ENCODE measurements around the gene PIM3. TPM values are rescaled to one million over a fixed set of nuclear protein-coding genes. Genes with fewer than 3 reads are reported as not detected.

PIM3 gene
- total and polyA plus RNA-seq, 4 experiments from 2014 or later, result 48.1 to 62.3 (median 54.2) TPM

DNA sequence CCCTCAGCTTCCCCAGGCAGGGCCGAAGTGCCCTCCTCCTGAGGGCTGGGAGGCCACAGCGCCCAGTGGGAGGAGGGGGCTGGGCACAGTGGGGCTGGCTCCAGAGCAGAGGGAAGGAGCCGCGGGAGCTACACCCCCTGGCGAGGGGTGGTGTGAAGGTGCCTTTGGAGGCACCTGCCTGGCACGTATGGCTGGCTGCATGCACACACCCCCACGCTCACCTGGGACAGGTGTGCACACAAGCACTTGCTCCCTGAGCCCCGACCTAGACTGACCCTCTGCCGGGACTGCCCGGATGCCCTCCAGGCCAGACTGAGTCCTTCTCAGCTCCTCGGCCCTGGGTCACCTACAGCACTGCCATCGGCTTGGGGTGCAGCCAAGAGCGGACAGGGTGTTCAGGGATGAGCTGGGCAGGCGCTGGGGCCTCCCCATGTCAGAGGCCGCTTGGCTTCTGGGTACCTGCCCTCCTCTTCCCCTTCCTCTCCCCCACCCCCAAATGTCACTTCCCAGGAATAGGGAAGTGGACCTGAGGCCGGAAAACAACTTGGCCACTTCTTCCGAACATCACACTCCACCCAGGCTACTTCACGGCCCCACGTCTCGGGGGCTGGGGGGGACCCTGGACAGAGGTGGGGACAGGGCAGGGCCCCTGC lies 7.4 kb upstream of the PIM3 start:
- intact Hi-C loops (cut with micrococcal nuclease), result no loop called here
- Histone ChIP-seq H3K4me3 (ENCODE audit: low read length in 2 of 2) (no peak overlapping the region), H3K27ac (ENCODE audit: low read depth, low read length) (no peak overlapping the region), H3K4me1 (ENCODE audit: insufficient read depth, low read length) (no peaks in the 10 kb centered on the region), H3K27me3 (ENCODE audit: insufficient read depth, low read length) (no peaks in the 10 kb centered on the region), H3K9me3 (ENCODE audit: control insufficient read depth in 1 of 2, low read length in 2 of 2) (no peaks in the 10 kb centered on the region), H3K36me3 (ENCODE audit: insufficient read depth, low read length) (no peaks in the 10 kb centered on the region)
- H3K4me1 Mint-ChIP-seq, result peaks cover 0 to 3% (median 0%) of the 10 kb centered on the region in 4 donors
- POLR2A ChIA-PET (ENCODE audit: partially characterized antibody), result interaction anchor here (2.7 kb wide), 1 partner anchor 13 kb away, joined by 9 read pairs; no protein-coding TSS in a partner anchor
- H3K27ac Mint-ChIP-seq, result no peak overlapping the region
- H3K27me3 Mint-ChIP-seq, result no peaks in the 10 kb centered on the region
- CTCF ChIA-PET (ENCODE audit: partially characterized antibody), result no interaction called here
- H3K36me3 Mint-ChIP-seq, result no peaks in the 10 kb centered on the region
- no peak for DNase-seq
- no peak overlapping the region for H3K4me3 Mint-ChIP-seq
- no peaks in the 10 kb centered on the region for H3K9me3 Mint-ChIP-seq

DNA sequence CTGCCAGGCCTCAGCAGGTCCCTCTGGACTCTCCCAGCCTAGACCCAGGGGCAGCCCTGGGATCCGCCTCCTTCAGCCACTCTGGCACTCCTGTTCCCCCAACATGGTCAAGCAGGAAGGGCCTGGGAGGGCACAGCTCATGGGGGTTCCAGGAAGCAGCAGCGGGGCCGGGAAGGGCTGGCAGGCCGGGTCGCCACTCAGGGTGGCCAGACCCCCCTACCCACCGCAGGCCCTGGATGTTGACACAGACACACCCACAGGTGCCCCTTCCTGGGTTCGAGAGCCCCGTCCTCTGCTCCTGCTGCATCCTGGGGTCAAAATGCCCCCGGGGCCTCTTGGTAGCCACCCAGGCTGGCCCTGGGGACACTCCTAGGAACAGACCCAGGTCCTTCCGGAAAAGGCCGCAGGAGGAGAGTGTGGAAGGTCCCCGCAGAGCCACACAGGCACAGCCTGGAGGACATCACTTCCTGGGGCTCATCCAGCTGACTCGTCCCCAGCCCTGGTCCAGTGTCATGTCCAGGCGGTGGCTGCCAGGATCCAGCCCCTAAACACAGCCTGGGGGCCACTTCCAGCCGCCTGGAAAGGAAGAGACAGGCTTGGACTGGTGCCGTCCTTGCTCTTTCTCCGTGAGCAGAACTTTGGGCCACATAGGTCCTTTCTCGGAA lies 6.8 kb upstream of the PIM3 start:
- no peak for DNase-seq
- Histone ChIP-seq H3K36me3 (ENCODE audit: insufficient read depth, low read length) (no peaks in the 10 kb centered on the region), H3K27me3 (ENCODE audit: insufficient read depth, low read length) (no peaks in the 10 kb centered on the region), H3K4me3 (ENCODE audit: low read length in 2 of 2) (no peak overlapping the region), H3K27ac (ENCODE audit: low read depth, low read length) (no peak overlapping the region), H3K9me3 (ENCODE audit: control insufficient read depth in 1 of 2, low read length in 2 of 2) (no peaks in the 10 kb centered on the region), H3K4me1 (ENCODE audit: insufficient read depth, low read length) (no peaks in the 10 kb centered on the region)
- ChIA-PET CTCF (ENCODE audit: partially characterized antibody) (no interaction called here), POLR2A (ENCODE audit: partially characterized antibody) (interaction anchor here (2.7 kb wide), 1 partner anchor 13 kb away, joined by 9 read pairs; no protein-coding TSS in a partner anchor)
- H3K9me3 Mint-ChIP-seq, result no peaks in the 10 kb centered on the region
- no peak overlapping the region for H3K27ac Mint-ChIP-seq
- H3K4me3 Mint-ChIP-seq, result no peak overlapping the region
- H3K36me3 Mint-ChIP-seq, result no peaks in the 10 kb centered on the region
- no peaks in the 10 kb centered on the region for H3K27me3 Mint-ChIP-seq
- intact Hi-C loops (cut with micrococcal nuclease), result no loop called here
- peaks cover 0 to 5% (median under 1%) of the 10 kb centered on the region in 4 donors for H3K4me1 Mint-ChIP-seq

- ChIA-PET POLR2A (ENCODE audit: partially characterized antibody) (no interaction called here), CTCF (ENCODE audit: partially characterized antibody) (no interaction called here)
- Histone ChIP-seq H3K27me3 (ENCODE audit: insufficient read depth, low read length) (no peaks in the 10 kb centered on the region), H3K4me3 (ENCODE audit: low read length in 2 of 2) (no peak overlapping the region), H3K9me3 (ENCODE audit: control insufficient read depth in 1 of 2, low read length in 2 of 2) (no peaks in the 10 kb centered on the region), H3K27ac (ENCODE audit: low read depth, low read length) (no peak overlapping the region), H3K4me1 (ENCODE audit: insufficient read depth, low read length) (peaks cover 3% of the 10 kb centered on the region), H3K36me3 (ENCODE audit: insufficient read depth, low read length) (no peaks in the 10 kb centered on the region)
- no peaks in the 10 kb centered on the region for H3K27me3 Mint-ChIP-seq
- intact Hi-C loops (cut with micrococcal nuclease), result no loop called here
- H3K4me1 Mint-ChIP-seq, result peaks cover 0 to 10% (median 3%) of the 10 kb centered on the region in 4 donors
- no peak overlapping the region for H3K27ac Mint-ChIP-seq
- no peaks in the 10 kb centered on the region for H3K9me3 Mint-ChIP-seq
- peaks cover 0 to 1% of the 10 kb centered on the region in 2 donors for H3K36me3 Mint-ChIP-seq
- no peak overlapping the region for H3K4me3 Mint-ChIP-seq
- no peak for DNase-seq
These were observed 6.2 kb upstream of the PIM3 start for GRCh38 chr22:49954354-49954753.

DNA sequence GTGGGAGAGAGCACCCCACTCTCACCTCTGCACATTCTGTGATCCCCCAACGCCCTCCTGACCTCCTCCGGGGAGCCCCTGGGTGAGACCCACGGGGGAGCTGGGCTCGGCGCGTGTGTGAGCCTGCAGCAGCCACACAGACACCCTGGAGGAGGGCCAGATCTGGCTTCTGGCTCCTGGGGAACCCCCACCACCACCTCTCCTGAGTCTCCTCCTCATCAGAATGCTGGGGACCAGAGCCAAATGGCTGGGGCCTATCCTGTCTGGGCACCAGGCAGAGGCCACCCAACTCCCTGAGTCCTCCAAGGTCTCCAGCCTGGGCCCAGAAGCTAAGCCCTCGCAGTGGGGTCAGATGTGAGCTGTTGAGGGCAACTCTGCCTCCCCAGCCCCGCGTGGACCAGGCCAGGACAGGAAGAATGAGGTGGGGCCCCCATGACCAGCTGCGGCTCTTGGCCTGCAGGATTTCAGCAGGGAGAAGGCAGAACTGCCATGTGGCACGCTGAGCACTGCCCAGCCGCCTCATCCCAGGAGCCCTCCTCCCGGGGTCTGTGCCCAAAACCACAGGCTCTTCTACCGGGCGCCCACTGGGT lies 5.5 kb upstream of the PIM3 start:
- Mint-ChIP-seq H3K4me1 (peaks cover 0 to 15% (median 5%) of the 10 kb centered on the region in 4 donors), H3K27ac (peak overlapping the region in 1 of 7 donors; percentile 42), H3K9me3 (peaks cover 0 to 2% (median 0%) of the 10 kb centered on the region in 8 donors), H3K27me3 (no peaks in the 10 kb centered on the region), H3K4me3 (no peak overlapping the region), H3K36me3 (peaks cover 0 to 3% of the 10 kb centered on the region in 2 donors)
- Histone ChIP-seq H3K27me3 (ENCODE audit: insufficient read depth, low read length) (no peaks in the 10 kb centered on the region), H3K9me3 (ENCODE audit: control insufficient read depth in 1 of 2, low read length in 2 of 2) (no peaks in the 10 kb centered on the region), H3K4me3 (ENCODE audit: low read length in 2 of 2) (no peak overlapping the region), H3K36me3 (ENCODE audit: insufficient read depth, low read length) (no peaks in the 10 kb centered on the region), H3K27ac (ENCODE audit: low read depth, low read length) (no peak overlapping the region), H3K4me1 (ENCODE audit: insufficient read depth, low read length) (peaks cover 10% of the 10 kb centered on the region)
- intact Hi-C loops (cut with micrococcal nuclease), result no loop called here
- DNase-seq, result no peak
- POLR2A ChIA-PET (ENCODE audit: partially characterized antibody), result interaction anchor here (1.3 kb wide), 1 partner anchor 18 kb away, joined by 4 read pairs; no protein-coding TSS in a partner anchor
- CTCF ChIA-PET (ENCODE audit: partially characterized antibody), result interaction anchor here (1.9 kb wide), 1 partner anchor 9 kb away, joined by 5 read pairs; no protein-coding TSS in a partner anchor

GRCh38 chr22:49955581-49956417 lies 4.8 kb upstream of the PIM3 start:
- peaks cover 0 to 3% of the 10 kb centered on the region in 2 donors for H3K36me3 Mint-ChIP-seq
- POLR2A ChIA-PET (ENCODE audit: partially characterized antibody), result interaction anchor here (0.8 to 1.3 kb wide), 2 partner anchors 11 to 19 kb away, joined by 3 to 4 read pairs; no protein-coding TSS in a partner anchor

DNA sequence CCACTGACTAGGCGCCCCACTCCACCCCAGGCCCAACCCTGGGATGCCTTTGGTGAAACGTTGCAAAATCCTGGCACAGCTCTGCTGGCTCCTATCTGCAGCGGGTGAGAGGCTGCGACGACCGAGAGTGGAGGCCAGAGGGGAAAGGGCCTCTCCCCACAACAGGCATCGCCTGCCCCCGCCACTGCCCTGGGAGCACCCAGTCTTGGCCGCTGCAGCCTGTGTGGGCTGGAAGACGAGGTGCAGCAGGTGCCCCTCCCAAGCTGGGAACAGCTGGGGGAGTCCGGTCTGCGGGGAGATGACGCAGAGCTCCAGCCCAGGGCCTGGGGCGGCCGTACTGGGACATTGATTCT lies 4.2 kb upstream of the PIM3 start:
- peak overlapping the region in 1 of 7 donors; percentile 41 for H3K27ac Mint-ChIP-seq
- H3K4me1 Mint-ChIP-seq, result peaks cover 0 to 15% (median 5%) of the 10 kb centered on the region in 4 donors
- H3K9me3 Mint-ChIP-seq, result peaks cover 0 to 2% (median 0%) of the 10 kb centered on the region in 8 donors
- H3K36me3 ChIP-seq (ENCODE audit: insufficient read depth, low read length), result no peaks in the 10 kb centered on the region
- H3K36me3 Mint-ChIP-seq, result peaks cover 0 to 3% of the 10 kb centered on the region in 2 donors
- no peaks in the 10 kb centered on the region for H3K9me3 ChIP-seq (ENCODE audit: control insufficient read depth in 1 of 2, low read length in 2 of 2)
- no peaks in the 10 kb centered on the region for H3K27me3 ChIP-seq (ENCODE audit: insufficient read depth, low read length)
- intact Hi-C loops (cut with micrococcal nuclease), result no loop called here
- peaks cover 10% of the 10 kb centered on the region for H3K4me1 ChIP-seq (ENCODE audit: insufficient read depth, low read length)
- peak in 1 of 5 donors; percentile 32 for DNase-seq
- CTCF ChIA-PET (ENCODE audit: partially characterized antibody), result interaction anchor here (1.9 kb wide), 1 partner anchor 10 kb away, joined by 5 read pairs; no protein-coding TSS in a partner anchor
- H3K4me3 Mint-ChIP-seq, result no peak overlapping the region
- POLR2A ChIA-PET (ENCODE audit: partially characterized antibody), result interaction anchor here (0.8 to 1.3 kb wide), 2 partner anchors 10 to 20 kb away, joined by 3 to 4 read pairs; no protein-coding TSS in a partner anchor
- H3K27ac ChIP-seq (ENCODE audit: low read depth, low read length), result no peak overlapping the region
- H3K27me3 Mint-ChIP-seq, result no peaks in the 10 kb centered on the region
- no peak overlapping the region for H3K4me3 ChIP-seq (ENCODE audit: low read length in 2 of 2)

More at GRCh38 chr22:49955581-49956417, 4.8 kb upstream of the PIM3 start:
- Mint-ChIP-seq H3K9me3 (peaks cover 0 to 2% (median 0%) of the 10 kb centered on the region in 8 donors), H3K27me3 (no peaks in the 10 kb centered on the region), H3K27ac (peak overlapping the region in 1 of 7 donors; percentile 42), H3K4me1 (peaks cover 0 to 15% (median 5%) of the 10 kb centered on the region in 4 donors), H3K4me3 (no peak overlapping the region)
- Histone ChIP-seq H3K27ac (ENCODE audit: low read depth, low read length) (no peak overlapping the region), H3K4me3 (ENCODE audit: low read length in 2 of 2) (no peak overlapping the region), H3K4me1 (ENCODE audit: insufficient read depth, low read length) (peaks cover 10% of the 10 kb centered on the region), H3K9me3 (ENCODE audit: control insufficient read depth in 1 of 2, low read length in 2 of 2) (no peaks in the 10 kb centered on the region), H3K27me3 (ENCODE audit: insufficient read depth, low read length) (no peaks in the 10 kb centered on the region), H3K36me3 (ENCODE audit: insufficient read depth, low read length) (no peaks in the 10 kb centered on the region)
- peak in 1 of 5 donors; percentile 33 for DNase-seq
- intact Hi-C loops (cut with micrococcal nuclease), result no loop called here
- CTCF ChIA-PET (ENCODE audit: partially characterized antibody), result interaction anchor here (1.9 kb wide), 1 partner anchor 9 kb away, joined by 5 read pairs; no protein-coding TSS in a partner anchor
